ENCODE results near the gene LRRK1.

LRRK1 gene

DNA sequence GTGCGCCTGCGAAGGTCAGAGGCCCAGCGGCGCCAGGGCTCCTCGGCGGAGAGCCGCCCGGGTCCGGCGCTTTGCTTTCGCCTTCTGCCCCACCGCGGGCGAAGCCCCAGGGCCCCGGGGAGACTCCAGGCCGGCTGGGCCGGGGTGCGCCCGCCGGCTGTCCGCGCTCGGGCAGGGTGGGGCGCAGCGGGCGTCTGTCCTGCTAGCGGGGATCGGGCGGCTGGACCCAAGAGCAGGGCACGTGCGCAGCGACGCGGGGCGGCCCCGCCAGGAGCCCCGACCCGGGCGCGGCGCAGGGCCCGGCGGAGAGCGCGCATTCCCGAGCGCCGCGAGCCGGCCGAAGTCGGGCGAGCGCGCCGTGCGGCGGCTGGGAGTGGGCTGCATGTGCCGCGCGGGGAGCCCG lies 40.1 kb upstream of the LRRK1 start:
- no peak overlapping the region for H4K91ac ChIP-seq (ENCODE audit: low read depth, low read length)
- peak overlapping the region; percentile 69 for H3K4me3 ChIP-seq (ENCODE audit: low read depth, low read length)
- H3K4ac ChIP-seq (ENCODE audit: low read depth, low read length) = no peak overlapping the region
- no peak overlapping the region for H4K8ac ChIP-seq (ENCODE audit: low read depth, low read length)
- H3K4me1 ChIP-seq (ENCODE audit: control insufficient read depth in 1 of 2, insufficient read depth in 2 of 2, low read length in 2 of 2) = peaks cover 0 to 9% of the 10 kb centered on the region in 2 experiments
- H3K27ac ChIP-seq (ENCODE audit: low read depth, low read length) = no peak overlapping the region
- H3K18ac ChIP-seq (ENCODE audit: low read length) = no peak overlapping the region
- H3K79me1 ChIP-seq (ENCODE audit: low read length) = no peaks in the 10 kb centered on the region
- DNase-seq = peak in 1 of 2 donors; percentile 33
- peak overlapping the region; percentile 83 for H3K4me2 ChIP-seq (ENCODE audit: low read length)
- no peak overlapping the region for H2AFZ ChIP-seq (ENCODE audit: insufficient read depth, low read length, poor library complexity)
- no peak overlapping the region for H3K14ac ChIP-seq (ENCODE audit: low read length)
- no peaks in the 10 kb centered on the region for H3K79me2 ChIP-seq (ENCODE audit: control insufficient read depth, insufficient read depth, low read length, poor library complexity)
- H2BK5ac ChIP-seq (ENCODE audit: low read depth, low read length, poor library complexity) = no peak overlapping the region
- peaks cover 37% of the 10 kb centered on the region for H3K27me3 ChIP-seq (ENCODE audit: insufficient read depth, low read length)
- no peak overlapping the region for H4K12ac ChIP-seq (ENCODE audit: low read depth, low read length)
- no peak overlapping the region for H2AK5ac ChIP-seq (ENCODE audit: low read length)
- no peak overlapping the region for H2BK12ac ChIP-seq (ENCODE audit: low read length)
- no peaks in the 10 kb centered on the region for H3K36me3 ChIP-seq (ENCODE audit: control insufficient read depth in 1 of 2, insufficient read depth in 2 of 2, low read length in 2 of 2)
- H3K9me3 ChIP-seq (ENCODE audit: insufficient read depth, low read depth, low read length) = peaks cover 2% of the 10 kb centered on the region
- no peak overlapping the region for H3K23ac ChIP-seq (ENCODE audit: low read length)
- no CpG with 5 or more reads among the region's 62 CpGs for WGBS (ENCODE audit: extremely low coverage, insufficient coverage, insufficient read length)
- H3K9ac ChIP-seq (ENCODE audit: low read length) = no peak overlapping the region
- H2BK120ac ChIP-seq (ENCODE audit: insufficient read depth, low read length, poor library complexity) = no peak overlapping the region

DNA sequence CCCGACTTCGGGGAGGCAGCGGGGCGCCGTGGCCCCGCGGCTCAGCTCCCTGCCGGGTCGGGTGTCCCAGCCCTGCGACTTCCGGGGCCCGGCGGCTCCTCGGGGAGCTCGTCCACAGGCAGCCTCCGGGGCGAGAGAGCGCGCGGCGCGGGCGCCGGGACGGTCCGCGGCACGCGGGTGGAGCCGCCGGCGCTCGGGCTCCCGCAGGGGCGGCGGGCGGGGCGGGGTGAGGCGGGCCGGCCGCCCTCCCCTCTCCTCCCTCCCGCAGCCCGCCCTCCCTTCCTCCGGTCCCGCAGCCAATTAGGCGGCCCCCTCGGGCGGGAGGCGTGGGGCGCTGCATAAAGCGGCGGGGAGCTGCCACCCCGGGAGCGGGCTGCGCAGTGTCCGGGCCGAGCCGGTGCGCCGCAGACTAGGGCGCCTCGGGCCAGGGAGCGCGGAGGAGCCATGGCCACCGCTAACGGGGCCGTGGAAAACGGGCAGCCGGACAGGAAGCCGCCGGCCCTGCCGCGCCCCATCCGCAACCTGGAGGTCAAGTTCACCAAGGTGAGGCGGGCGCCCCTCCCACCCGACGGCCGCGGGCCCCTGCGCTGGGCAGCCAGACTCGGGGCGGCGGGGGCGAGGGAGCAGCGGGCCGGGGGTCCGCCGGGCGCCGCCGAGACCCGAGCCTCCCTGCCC lies 39.6 kb upstream of the LRRK1 start, which contains the start of gene ALDH1A3:
ALDH1A3 (plus strand) TSS at position 368 of the 675 bp plus-strand sequence; CDS start at position 445, 77 bp downstream.
- peak within 1 kb of the TSS; percentile 83 for H3K4me2 ChIP-seq (ENCODE audit: low read length)
- no peaks in the 10 kb centered on the region for H3K79me2 ChIP-seq (ENCODE audit: control insufficient read depth, insufficient read depth, low read length, poor library complexity)
- H2BK12ac ChIP-seq (ENCODE audit: low read length) = no peak within 1 kb of the TSS
- no peak within 1 kb of the TSS for H3K27ac ChIP-seq (ENCODE audit: low read depth, low read length)
- H3K79me1 ChIP-seq (ENCODE audit: low read length) = no peaks in the 10 kb centered on the region
- no peak within 1 kb of the TSS for H3K18ac ChIP-seq (ENCODE audit: low read length)
- no peak within 1 kb of the TSS for H2AK5ac ChIP-seq (ENCODE audit: low read length)
- no peaks in the 10 kb centered on the region for H3K36me3 ChIP-seq (ENCODE audit: control insufficient read depth in 1 of 2, insufficient read depth in 2 of 2, low read length in 2 of 2)
- H3K14ac ChIP-seq (ENCODE audit: low read length) = no peak within 1 kb of the TSS
- peak in 1 of 2 donors; percentile 16 for DNase-seq
- no peak within 1 kb of the TSS for H3K4ac ChIP-seq (ENCODE audit: low read depth, low read length)
- no peak within 1 kb of the TSS for H4K91ac ChIP-seq (ENCODE audit: low read depth, low read length)
- no peak within 1 kb of the TSS for H4K8ac ChIP-seq (ENCODE audit: low read depth, low read length)
- peaks cover 37% of the 10 kb centered on the region for H3K27me3 ChIP-seq (ENCODE audit: insufficient read depth, low read length)
- H3K9me3 ChIP-seq (ENCODE audit: insufficient read depth, low read depth, low read length) = peaks cover 2% of the 10 kb centered on the region
- H3K4me3 ChIP-seq (ENCODE audit: low read depth, low read length) = peak within 1 kb of the TSS; percentile 69
- H3K4me1 ChIP-seq (ENCODE audit: control insufficient read depth in 1 of 2, insufficient read depth in 2 of 2, low read length in 2 of 2) = peaks cover 0 to 9% of the 10 kb centered on the region in 2 experiments
- no peak within 1 kb of the TSS for H4K12ac ChIP-seq (ENCODE audit: low read depth, low read length)
- H3K23ac ChIP-seq (ENCODE audit: low read length) = no peak within 1 kb of the TSS
- H2BK5ac ChIP-seq (ENCODE audit: low read depth, low read length, poor library complexity) = no peak within 1 kb of the TSS
- no peak within 1 kb of the TSS for H3K9ac ChIP-seq (ENCODE audit: low read length)
- peak within 1 kb of the TSS; percentile 51 for H2AFZ ChIP-seq (ENCODE audit: insufficient read depth, low read length, poor library complexity)
- no peak within 1 kb of the TSS for H2BK120ac ChIP-seq (ENCODE audit: insufficient read depth, low read length, poor library complexity)
- WGBS (ENCODE audit: extremely low coverage, insufficient coverage, insufficient read length) = no CpG with 5 or more reads among the region's 93 CpGs

DNA sequence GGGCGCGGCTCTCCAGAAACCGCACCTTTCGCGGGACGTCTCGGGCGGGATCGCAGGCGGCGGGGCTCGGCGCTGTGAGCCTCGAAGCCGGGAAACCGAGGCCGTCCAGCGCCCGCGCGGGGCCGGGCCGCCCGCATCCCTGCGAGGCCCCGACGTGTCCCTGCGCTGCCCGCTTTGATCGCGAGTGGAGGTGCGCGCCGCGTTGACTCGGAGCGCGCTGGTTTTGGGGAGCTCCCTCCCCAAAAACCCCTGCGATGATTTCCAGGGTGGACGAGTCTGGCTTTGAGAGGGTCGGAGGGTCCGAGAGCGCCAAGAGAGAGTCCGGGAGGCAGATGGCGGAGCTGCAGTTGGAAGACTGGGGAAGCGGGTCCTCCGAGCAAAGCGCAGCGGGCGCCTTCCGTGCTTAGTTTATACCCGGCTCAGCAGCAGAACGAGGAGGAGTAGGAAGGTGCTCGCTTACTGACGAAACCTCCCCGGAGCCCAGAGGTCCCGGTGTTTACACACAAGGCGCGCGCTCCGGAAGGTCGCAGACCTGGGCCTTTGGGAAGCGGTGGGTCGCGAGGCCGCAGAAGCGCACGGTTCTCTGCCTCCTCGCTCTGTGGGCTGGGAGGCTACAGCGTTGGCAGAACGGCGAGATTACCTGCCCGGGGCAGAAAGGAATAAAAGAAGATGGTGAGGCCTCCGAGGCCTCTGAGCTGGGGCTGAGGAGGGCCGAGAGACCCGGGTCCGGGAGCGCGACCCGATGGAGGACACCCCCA lies 38.8 kb upstream of the LRRK1 start:
- no peak overlapping the region for H4K12ac ChIP-seq (ENCODE audit: low read depth, low read length)
- H3K4ac ChIP-seq (ENCODE audit: low read depth, low read length) = no peak overlapping the region
- H2AK5ac ChIP-seq (ENCODE audit: low read length) = no peak overlapping the region
- no peak overlapping the region for H2BK12ac ChIP-seq (ENCODE audit: low read length)
- peak overlapping the region; percentile 8 for H3K4me3 ChIP-seq (ENCODE audit: low read depth, low read length)
- no peaks in the 10 kb centered on the region for H3K36me3 ChIP-seq (ENCODE audit: control insufficient read depth in 1 of 2, insufficient read depth in 2 of 2, low read length in 2 of 2)
- H2BK5ac ChIP-seq (ENCODE audit: low read depth, low read length, poor library complexity) = no peak overlapping the region
- H4K91ac ChIP-seq (ENCODE audit: low read depth, low read length) = no peak overlapping the region
- H3K4me1 ChIP-seq (ENCODE audit: control insufficient read depth in 1 of 2, insufficient read depth in 2 of 2, low read length in 2 of 2) = peaks cover 0 to 9% of the 10 kb centered on the region in 2 experiments
- peak in 1 of 2 donors; percentile 32 for DNase-seq
- no peak overlapping the region for H3K27ac ChIP-seq (ENCODE audit: low read depth, low read length)
- peaks cover 2% of the 10 kb centered on the region for H3K9me3 ChIP-seq (ENCODE audit: insufficient read depth, low read depth, low read length)
- no peak overlapping the region for H2BK120ac ChIP-seq (ENCODE audit: insufficient read depth, low read length, poor library complexity)
- no peaks in the 10 kb centered on the region for H3K79me1 ChIP-seq (ENCODE audit: low read length)
- peaks cover 37% of the 10 kb centered on the region for H3K27me3 ChIP-seq (ENCODE audit: insufficient read depth, low read length)
- H3K4me2 ChIP-seq (ENCODE audit: low read length) = peak overlapping the region; percentile 83
- H4K8ac ChIP-seq (ENCODE audit: low read depth, low read length) = no peak overlapping the region
- no CpG with 5 or more reads among the region's 80 CpGs for WGBS (ENCODE audit: extremely low coverage, insufficient coverage, insufficient read length)
- no peak overlapping the region for H3K23ac ChIP-seq (ENCODE audit: low read length)
- H3K18ac ChIP-seq (ENCODE audit: low read length) = no peak overlapping the region
- H3K14ac ChIP-seq (ENCODE audit: low read length) = no peak overlapping the region
- no peak overlapping the region for H3K9ac ChIP-seq (ENCODE audit: low read length)
- peak overlapping the region; percentile 30 for H2AFZ ChIP-seq (ENCODE audit: insufficient read depth, low read length, poor library complexity)
- H3K79me2 ChIP-seq (ENCODE audit: control insufficient read depth, insufficient read depth, low read length, poor library complexity) = no peaks in the 10 kb centered on the region

DNA sequence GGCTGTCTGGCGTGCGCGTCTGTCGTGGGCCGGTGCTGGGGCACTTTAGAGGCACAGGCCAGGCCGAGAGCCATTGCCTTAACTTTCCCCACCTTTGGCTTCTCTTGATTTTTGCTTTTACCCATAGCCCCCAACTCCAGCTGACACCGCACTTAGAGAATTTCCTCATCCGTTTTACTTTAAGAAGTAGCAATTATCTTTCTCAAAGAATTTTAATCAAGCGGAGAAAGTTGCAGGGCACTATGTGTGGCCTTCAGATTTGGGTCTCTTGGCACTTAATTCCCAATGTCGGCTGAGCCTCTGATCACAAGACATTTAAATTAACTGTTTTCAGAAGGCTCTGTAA lies 38.3 kb upstream of the LRRK1 start:
- H3K14ac ChIP-seq (ENCODE audit: low read length) = no peak overlapping the region
- no peak overlapping the region for H4K91ac ChIP-seq (ENCODE audit: low read depth, low read length)
- no peak overlapping the region for H2AK5ac ChIP-seq (ENCODE audit: low read length)
- H3K4me3 ChIP-seq (ENCODE audit: low read depth, low read length) = no peak overlapping the region
- H3K9me3 ChIP-seq (ENCODE audit: insufficient read depth, low read depth, low read length) = peaks cover 2% of the 10 kb centered on the region
- no peak overlapping the region for H3K27ac ChIP-seq (ENCODE audit: low read depth, low read length)
- DNase-seq = no peak
- peaks cover 0 to 9% of the 10 kb centered on the region in 2 experiments for H3K4me1 ChIP-seq (ENCODE audit: control insufficient read depth in 1 of 2, insufficient read depth in 2 of 2, low read length in 2 of 2)
- no peak overlapping the region for H3K23ac ChIP-seq (ENCODE audit: low read length)
- no peak overlapping the region for H2AFZ ChIP-seq (ENCODE audit: insufficient read depth, low read length, poor library complexity)
- H3K18ac ChIP-seq (ENCODE audit: low read length) = no peak overlapping the region
- peak overlapping the region; percentile 83 for H3K4me2 ChIP-seq (ENCODE audit: low read length)
- no peak overlapping the region for H2BK12ac ChIP-seq (ENCODE audit: low read length)
- no peak overlapping the region for H3K9ac ChIP-seq (ENCODE audit: low read length)
- no peak overlapping the region for H4K8ac ChIP-seq (ENCODE audit: low read depth, low read length)
- H3K36me3 ChIP-seq (ENCODE audit: control insufficient read depth in 1 of 2, insufficient read depth in 2 of 2, low read length in 2 of 2) = no peaks in the 10 kb centered on the region
- no peaks in the 10 kb centered on the region for H3K79me1 ChIP-seq (ENCODE audit: low read length)
- peaks cover 34% of the 10 kb centered on the region for H3K27me3 ChIP-seq (ENCODE audit: insufficient read depth, low read length)
- H3K4ac ChIP-seq (ENCODE audit: low read depth, low read length) = no peak overlapping the region
- WGBS (ENCODE audit: extremely low coverage, insufficient coverage, insufficient read length) = no CpG with 5 or more reads among the region's 10 CpGs
- H4K12ac ChIP-seq (ENCODE audit: low read depth, low read length) = no peak overlapping the region
- H2BK5ac ChIP-seq (ENCODE audit: low read depth, low read length, poor library complexity) = no peak overlapping the region
- H3K79me2 ChIP-seq (ENCODE audit: control insufficient read depth, insufficient read depth, low read length, poor library complexity) = no peaks in the 10 kb centered on the region
- H2BK120ac ChIP-seq (ENCODE audit: insufficient read depth, low read length, poor library complexity) = no peak overlapping the region

Measured in trophoblast cell (in vitro differentiated cells and primary cell).